Mesenteric fat pad (tissue), 1 donor: Measurements from ENCODE around the gene CALHM2. TPM values are rescaled to one million over a fixed set of nuclear protein-coding genes. Genes with fewer than 3 reads are reported as not detected.
"Not testable (repeated sequence)": the region's sequence is repeated elsewhere in the genome, so short reads cannot be mapped to it uniquely, and the experiment has no call there.

ENCODE experiments used
- DNase-seq: peaks from one replicate; pipeline ENCODE4 v3.0.0-alpha.2; 2020; ENCODE audit warnings: low spot score
- total RNA-seq: library from RNA; stranded (reverse); fragmentation: NEBNext Ultra II Directional; extraction: Animal tissue kit (Norgen Biotek cat#: 25700); gene quantifications from one replicate; pipeline ENCODE4 v1.2.1, GENCODE V29; 2021
- donor health status: DM: yes; HTN: yes; CAD: no.

CALHM2 gene
- total RNA-seq, 1 donor from 2014 or later, result 40.3 TPM

GRCh38 chr10:103419101-103419500 is 33.1 kb downstream of the CALHM2 start:
- DNase-seq, result no peak

GRCh38 chr10:103417601-103418000 is 34.6 kb downstream of the CALHM2 start:
- DNase-seq, result no peak

GRCh38 chr10:103417148-103417469 is 35.1 kb downstream of the CALHM2 start:
- DNase-seq, result not testable (repeated sequence)

- DNase-seq, result no peak
Observed at GRCh38 chr10:103416436-103417147, 35.6 kb downstream of the CALHM2 start.

GRCh38 chr10:103415581-103415980 is 36.6 kb downstream of the CALHM2 start:
- DNase-seq, result no peak

GRCh38 chr10:103413564-103413963 is 38.6 kb downstream of the CALHM2 start:
- no peak for DNase-seq

- no peak for DNase-seq
Observed at GRCh38 chr10:103397191-103397825, 54.9 kb downstream of the CALHM2 start.

- no peak for DNase-seq
Observed at GRCh38 chr10:103396789-103397087, 55.4 kb downstream of the CALHM2 start.

Other genes starting within 250 kb of the CALHM2 start
- gene RPEL1, start 206.5 kb downstream of the CALHM2 start, total RNA-seq, result not detected
- gene INA, start 175.2 kb downstream of the CALHM2 start, total RNA-seq, result not detected
- 11.0 TPM for gene PCGF6, start 101.2 kb downstream of the CALHM2 start, total RNA-seq
- 2.3 TPM for gene TAF5, start 84.4 kb downstream of the CALHM2 start, total RNA-seq
- 348 TPM for gene ATP5MK, start 55.9 kb downstream of the CALHM2 start, total RNA-seq
- gene PDCD11, start 55.7 kb downstream of the CALHM2 start, total RNA-seq, result 32.2 TPM
- gene CALHM1, start 6.5 kb upstream of the CALHM2 start, total RNA-seq, result not detected
- not detected for gene CALHM3, start 26.9 kb upstream of the CALHM2 start, total RNA-seq
- 0.13 TPM for gene NEURL1, start 41.3 kb upstream of the CALHM2 start, total RNA-seq